CD4-positive, alpha-beta T cell treated with Interferon gamma for 1 hour (primary cell): ENCODE results near the gene ADSS2.

Experiments used
- DNase-seq: peaks from one replicate; pipeline ENCODE4 v3.0.0-alpha.2; 2020

ADSS2 gene

GRCh38 chr1:244445320-244446181 is 6.2 kb downstream of the ADSS2 start:
- DNase-seq, result no peak

GRCh38 chr1:244444854-244445253 is 6.9 kb downstream of the ADSS2 start:
- DNase-seq, result no peak

- no peak for DNase-seq
Observed at GRCh38 chr1:244442850-244443249, 8.9 kb downstream of the ADSS2 start.

- DNase-seq, result no peak
Observed at GRCh38 chr1:244439391-244440032, 12.2 kb downstream of the ADSS2 start.

- no peak for DNase-seq
Observed at GRCh38 chr1:244437086-244437468, 14.6 kb downstream of the ADSS2 start.

GRCh38 chr1:244436336-244437085 is 15.2 kb downstream of the ADSS2 start:
- no peak for DNase-seq

GRCh38 chr1:244435562-244436205 is 16.0 kb downstream of the ADSS2 start:
- no peak for DNase-seq

GRCh38 chr1:244431166-244431565 is 20.5 kb downstream of the ADSS2 start:
- no peak for DNase-seq

GRCh38 chr1:244429818-244430217 is 21.9 kb downstream of the ADSS2 start:
- no peak for DNase-seq

- no peak for DNase-seq
Observed at GRCh38 chr1:244427647-244428046, 24.1 kb downstream of the ADSS2 start.

- DNase-seq, result no peak
Observed at GRCh38 chr1:244424649-244425334, 26.9 kb downstream of the ADSS2 start.

GRCh38 chr1:244422174-244422573 is 29.5 kb downstream of the ADSS2 start:
- DNase-seq, result no peak

- DNase-seq, result no peak
Observed at GRCh38 chr1:244419024-244419423, 32.7 kb downstream of the ADSS2 start.

- no peak for DNase-seq
Observed at GRCh38 chr1:244414543-244414942, 37.2 kb downstream of the ADSS2 start.

- DNase-seq, result no peak
Observed at GRCh38 chr1:244413736-244414135, 38.0 kb downstream of the ADSS2 start.

- no peak for DNase-seq
Observed at GRCh38 chr1:244412176-244412575, 39.5 kb downstream of the ADSS2 start.

GRCh38 chr1:244409701-244410100 is 42.0 kb downstream of the ADSS2 start:
- DNase-seq, result no peak

- no peak for DNase-seq
Observed at GRCh38 chr1:244406337-244406736, 45.4 kb downstream of the ADSS2 start.

- no peak for DNase-seq
Observed at GRCh38 chr1:244405856-244406255, 45.9 kb downstream of the ADSS2 start.

- DNase-seq, result no peak
Observed at GRCh38 chr1:244403431-244403830, 48.3 kb downstream of the ADSS2 start.

- no peak for DNase-seq
Observed at GRCh38 chr1:244400974-244401373, 50.7 kb downstream of the ADSS2 start.

- DNase-seq, result no peak
Observed at GRCh38 chr1:244397131-244397530, 54.6 kb downstream of the ADSS2 start.

- DNase-seq, result no peak
Observed at GRCh38 chr1:244395965-244396364, 55.7 kb downstream of the ADSS2 start.
